Panc1 (cell line): ENCODE data around the gene UBN2. TPM values are rescaled to one million over a fixed set of nuclear protein-coding genes. Genes with fewer than 3 reads are reported as not detected.
A peak's percentile ranks its signal among the peaks of the same experiment; 100 is the strongest.

Source experiments
- ATAC-seq: fragments of 200-7000 bp; cut with Tn5 transposase; 2 replicates; pipeline ENCODE4 v1.9.1; 2020; ENCODE audit warnings: mild to moderate bottlenecking, moderate library complexity
- BruUV-seq: library from RNA; stranded (reverse); fragments of 400-500 nt; replicated peaks from 2 replicates; lab custom pipeline; 2021; lab: Mats Ljungman, UMichigan
- CTCF ChIA-PET: fragments of 300-600 bp; sonication (Branson Sonifier 250); formaldehyde crosslinking; loops from one replicate; lab custom pipeline; 2022; ENCODE audit warnings: antibody characterized with exemption; lab: Charles Lee
- POLR2A ChIA-PET: fragments of 300-600 bp; sonication (Branson Sonifier 250); formaldehyde crosslinking; loops from one replicate; lab custom pipeline; 2022; ENCODE audit warnings: antibody characterized with exemption; lab: Charles Lee
- DNase-seq: peaks from one replicate; pipeline ENCODE4 v3.0.0-alpha.2; 2010; ENCODE audit warnings: low read depth, low spot score
- H3K27ac ChIP-seq: 2 replicates; pipeline ENCODE4 v1.5.1; 2011; ENCODE audit warnings: mild to moderate bottlenecking, low read length, inconsistent platforms
- H3K27me3 ChIP-seq: fragments of 200-500 bp; sonication (Bioruptor generic); 2 replicates; pipeline ENCODE4 v1.6.0; 2014; ENCODE audit warnings: low read length, inconsistent platforms; ENCODE audit not compliant: control insufficient read depth, insufficient read depth
- H3K36me3 ChIP-seq: fragments of 200-500 bp; sonication (Bioruptor generic); 2 replicates; pipeline ENCODE4 v1.5.1; 2014; ENCODE audit warnings: inconsistent platforms, mild to moderate bottlenecking, low read length, moderate library complexity; ENCODE audit not compliant: control insufficient read depth, insufficient read depth
- H3K4me1 ChIP-seq: 2 replicates; pipeline ENCODE4 v1.5.1; 2011; ENCODE audit warnings: inconsistent platforms, mild to moderate bottlenecking, low read length, moderate library complexity; ENCODE audit not compliant: control insufficient read depth, insufficient read depth
- H3K4me3 ChIP-seq, 2 experiments: 2 replicates each; pipeline ENCODE4 v1.5.1; 2011 to 2012; ENCODE audit warnings: low read depth in 2 of 2, low read length in 2 of 2, mild to moderate bottlenecking in 2 of 2, inconsistent platforms in 1 of 2, moderate library complexity in 1 of 2
- H3K9me3 ChIP-seq: fragments of 200-500 bp; sonication (Bioruptor generic); 2 replicates; pipeline ENCODE4 v1.5.1; 2014; ENCODE audit warnings: low read depth, mild to moderate bottlenecking, inconsistent platforms, low read length, moderate library complexity; ENCODE audit not compliant: control insufficient read depth, insufficient read depth
- CTCF ChIP-seq: fragments of 450-650 bp; IDR thresholded peaks from 2 replicates; pipeline ENCODE4 v1.5.1; 2017; ENCODE audit warnings: mild to moderate bottlenecking
- POLR2AphosphoS5 ChIP-seq: IDR thresholded peaks from 2 replicates; pipeline ENCODE4 v1.6.1; 2012; ENCODE audit warnings: mild to moderate bottlenecking, low read depth, low read length, moderate library complexity
- SIN3A ChIP-seq: IDR thresholded peaks from 2 replicates; pipeline ENCODE4 v1.6.1; 2012; ENCODE audit warnings: low read depth, mild to moderate bottlenecking, low read length, moderate library complexity, borderline replicate concordance; ENCODE audit not compliant: insufficient read depth
- TCF7L2 ChIP-seq: IDR thresholded peaks from 2 replicates; pipeline ENCODE4 v1.6.1; 2011; ENCODE audit warnings: mild to moderate bottlenecking, low read depth, low read length, inconsistent platforms
- in situ Hi-C: cut with HindIII; loops from 2 replicates; pipeline ENCODE4 v1.10.0; 2016; ENCODE audit warnings: low sequenced_read_pairs, low pct_unique_long_range_greater_than_20kb
- intact Hi-C: fragments of 100-400 bp; cut with micrococcal nuclease; formaldehyde crosslinking; loops from one replicate; pipeline ENCODE4 v1.10.0; 2022; ENCODE audit not compliant: unreplicated experiment
- total RNA-seq: library from RNA; stranded (reverse); gene quantifications from one replicate; pipeline ENCODE4 v1.2.1, GENCODE V29; 2021; ENCODE audit not compliant: unreplicated experiment
- TF ChIP-seq, protein P1 (sequence below), 2 experiments: IDR thresholded peaks; 2 replicates each; pipeline ENCODE4 v1.6.1; 2011 to 2012; ENCODE audit warnings: low read depth in 2 of 2, control low read depth in 1 of 2, low read length in 1 of 2, mild to moderate bottlenecking in 1 of 2, moderate library complexity in 1 of 2; ENCODE audit not compliant: insufficient read depth in 1 of 2

UBN2 gene
- total RNA-seq, 1 experiment from 2014 or later, result 14.0 TPM

DNA sequence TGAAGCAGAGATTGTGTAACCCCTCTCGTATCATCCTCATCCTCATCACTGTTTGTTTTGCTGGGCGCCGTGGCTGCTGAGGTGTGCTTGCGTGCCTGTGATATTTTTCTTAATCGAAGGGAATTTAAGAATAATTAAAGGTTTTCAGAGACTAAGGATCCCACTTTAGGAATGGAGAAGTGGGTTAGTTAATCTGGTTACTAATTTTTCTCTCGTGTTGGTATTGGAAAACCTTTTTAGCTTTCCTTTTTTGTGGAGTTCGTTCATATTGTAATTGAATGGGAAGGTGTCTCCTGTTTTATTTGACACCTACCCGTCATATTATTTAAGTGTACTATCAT, 1.3 kb downstream of the UBN2 start:
- no TSS peak for BruUV-seq
- intact Hi-C loops (loop anchor here (5.0 kb wide), 1 partner anchor 125 kb away; the partner anchor contains the start of gene ZC3HAV1), in situ Hi-C loops (no loop called here)
- Histone ChIP-seq H3K27ac (peak overlapping the region; percentile 73), H3K4me3 (peak overlapping the region; percentile 84 to 93), H3K4me1 (peaks cover 11% of the 10 kb centered on the region), H3K27me3 (peaks cover 4% of the 10 kb centered on the region; the same call in 1 of the 2 replicates), H3K36me3 (no peaks in the 10 kb centered on the region; the same call in none of the 2 replicates), H3K9me3 (no peaks in the 10 kb centered on the region)
- ATAC-seq, result peak; percentile 5; the same call in 1 of the 2 replicates
- ChIA-PET POLR2A (interaction anchor here (0.5 kb wide), 2 partner anchors 586 to 1083 kb away, joined by 4 to 5 read pairs; no protein-coding TSS in a partner anchor), CTCF (no interaction called here)
- TF ChIP-seq, protein P1, sequence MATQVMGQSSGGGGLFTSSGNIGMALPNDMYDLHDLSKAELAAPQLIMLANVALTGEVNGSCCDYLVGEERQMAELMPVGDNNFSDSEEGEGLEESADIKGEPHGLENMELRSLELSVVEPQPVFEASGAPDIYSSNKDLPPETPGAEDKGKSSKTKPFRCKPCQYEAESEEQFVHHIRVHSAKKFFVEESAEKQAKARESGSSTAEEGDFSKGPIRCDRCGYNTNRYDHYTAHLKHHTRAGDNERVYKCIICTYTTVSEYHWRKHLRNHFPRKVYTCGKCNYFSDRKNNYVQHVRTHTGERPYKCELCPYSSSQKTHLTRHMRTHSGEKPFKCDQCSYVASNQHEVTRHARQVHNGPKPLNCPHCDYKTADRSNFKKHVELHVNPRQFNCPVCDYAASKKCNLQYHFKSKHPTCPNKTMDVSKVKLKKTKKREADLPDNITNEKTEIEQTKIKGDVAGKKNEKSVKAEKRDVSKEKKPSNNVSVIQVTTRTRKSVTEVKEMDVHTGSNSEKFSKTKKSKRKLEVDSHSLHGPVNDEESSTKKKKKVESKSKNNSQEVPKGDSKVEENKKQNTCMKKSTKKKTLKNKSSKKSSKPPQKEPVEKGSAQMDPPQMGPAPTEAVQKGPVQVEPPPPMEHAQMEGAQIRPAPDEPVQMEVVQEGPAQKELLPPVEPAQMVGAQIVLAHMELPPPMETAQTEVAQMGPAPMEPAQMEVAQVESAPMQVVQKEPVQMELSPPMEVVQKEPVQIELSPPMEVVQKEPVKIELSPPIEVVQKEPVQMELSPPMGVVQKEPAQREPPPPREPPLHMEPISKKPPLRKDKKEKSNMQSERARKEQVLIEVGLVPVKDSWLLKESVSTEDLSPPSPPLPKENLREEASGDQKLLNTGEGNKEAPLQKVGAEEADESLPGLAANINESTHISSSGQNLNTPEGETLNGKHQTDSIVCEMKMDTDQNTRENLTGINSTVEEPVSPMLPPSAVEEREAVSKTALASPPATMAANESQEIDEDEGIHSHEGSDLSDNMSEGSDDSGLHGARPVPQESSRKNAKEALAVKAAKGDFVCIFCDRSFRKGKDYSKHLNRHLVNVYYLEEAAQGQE (IDR thresholded peaks at IDR 0.05; ENCODE audit: insufficient read depth in 1 of 2, low read depth in 2 of 2, low read length in 1 of 2), result no peak
- TF ChIP-seq CTCF, result no peak
- DNase-seq, result no peak

GRCh38 chr7:139232904-139233303, 1.9 kb downstream of the UBN2 start:
- intact Hi-C loops, result loop anchor here (5.0 kb wide), 1 partner anchor 126 kb away; the partner anchor contains the start of gene ZC3HAV1
- H3K36me3 ChIP-seq, result no peaks in the 10 kb centered on the region; the same call in none of the 2 replicates
- peaks cover 4% of the 10 kb centered on the region; the same call in 1 of the 2 replicates for H3K27me3 ChIP-seq
- ATAC-seq (no peak), DNase-seq (peak; percentile 82)
- peak overlapping the region; percentile 84 to 93; a peak in 3 of 4 replicates for H3K4me3 ChIP-seq
- TF ChIP-seq CTCF (no peak), SIN3A (no peak), POLR2AphosphoS5 (no peak), TCF7L2 (no peak)
- TF ChIP-seq, protein P1 (IDR thresholded peaks at IDR 0.05; ENCODE audit: insufficient read depth in 1 of 2, low read depth in 2 of 2, low read length in 1 of 2), result no peak
- H3K4me1 ChIP-seq, result peaks cover 11% of the 10 kb centered on the region
- H3K9me3 ChIP-seq, result no peaks in the 10 kb centered on the region
- in situ Hi-C loops, result no loop called here
- POLR2A ChIA-PET, result interaction anchor here (0.5 kb wide), 1 partner anchor 125 kb away, joined by 6 read pairs; no protein-coding TSS in a partner anchor
- peak overlapping the region; percentile 73; the same call in 1 of the 2 replicates for H3K27ac ChIP-seq
- CTCF ChIA-PET, result no interaction called here
- TSS peak; percentile 71 for BruUV-seq
